Nephron (organoid): ENCODE data around the gene AGR2.
"Not testable (repeated sequence)": the region's sequence is repeated elsewhere in the genome, so short reads cannot be mapped to it uniquely, and the experiment has no call there.

ENCODE experiments used
- H3K27ac Mint-ChIP-seq, 3 experiments: 2 replicates each; pipeline ENCODE4 v1.8.0; 2020; ENCODE audit warnings: mixed read lengths in 3 of 3, mild to moderate bottlenecking in 2 of 3, moderate library complexity in 1 of 3
- H3K27me3 Mint-ChIP-seq: 2 replicates; pipeline ENCODE4 v1.8.0; 2021; ENCODE audit warnings: low read depth, mild to moderate bottlenecking, moderate library complexity, mixed read lengths
- H3K36me3 Mint-ChIP-seq: 2 replicates; pipeline ENCODE4 v1.8.0; 2020; ENCODE audit warnings: low read depth, mixed read lengths
- H3K4me1 Mint-ChIP-seq: 2 replicates; pipeline ENCODE4 v1.8.0; 2020; ENCODE audit warnings: mixed read lengths
- H3K4me3 Mint-ChIP-seq, 3 experiments: 2 replicates each; pipeline ENCODE4 v1.8.0; 2020; ENCODE audit warnings: mild to moderate bottlenecking in 3 of 3, mixed read lengths in 3 of 3, moderate library complexity in 2 of 3
- H3K9me3 Mint-ChIP-seq: 2 replicates; pipeline ENCODE4 v1.8.0; 2020; ENCODE audit warnings: mixed read lengths
- CTCF ChIP-seq, 3 experiments: fragments of 200-600 bp; sonication (generic); IDR thresholded peaks; one replicate each; pipeline ENCODE4 v1.5.0; 2021; ENCODE audit warnings: antibody characterized with exemption in 3 of 3; ENCODE audit not compliant: unreplicated experiment in 3 of 3

Gene AGR2

DNA sequence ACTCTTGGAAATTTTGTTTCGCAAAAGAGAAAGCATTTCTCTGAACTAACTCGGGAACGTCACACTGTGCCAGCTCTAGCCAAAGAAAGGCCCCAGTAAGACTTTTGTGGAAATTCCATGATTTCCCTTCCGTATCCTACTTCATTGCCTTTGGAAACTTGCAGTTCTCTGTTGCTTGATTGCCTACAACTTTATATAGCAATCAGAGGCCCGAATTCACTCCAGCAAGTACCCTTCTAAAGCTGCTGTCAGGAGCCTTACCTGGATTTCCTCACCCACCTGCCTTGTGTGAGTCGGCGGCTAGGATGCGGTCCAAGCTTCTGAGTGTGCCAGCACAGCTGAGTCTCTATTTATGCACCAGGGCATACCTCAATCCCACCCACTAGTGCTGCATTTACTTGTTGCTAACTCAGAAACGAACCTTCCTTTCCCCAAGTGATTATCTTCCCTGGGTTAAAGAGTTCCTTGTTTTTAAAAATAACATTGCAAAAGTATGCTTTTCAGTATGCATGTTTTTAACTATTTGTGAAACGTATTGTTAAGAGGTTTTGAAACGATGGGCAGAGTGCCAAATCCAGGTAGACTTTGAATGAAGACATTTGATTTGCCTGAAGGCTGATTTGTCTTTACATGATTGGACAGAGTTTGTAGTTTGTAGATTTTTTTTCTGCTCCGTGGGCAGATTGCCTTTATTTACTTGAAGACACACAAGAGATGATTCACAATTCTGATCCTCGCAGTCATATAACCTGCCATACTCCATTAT is at the start of gene AGR2:
AGR2 (minus strand) TSS at position 326 of the 766 bp plus-strand sequence. CDS start 3,203 bp downstream, outside the sequence.
- no peak for TF ChIP-seq CTCF (IDR thresholded peaks at IDR 0.05; ENCODE audit: unreplicated experiment in 3 of 3)
- no peaks in the 10 kb centered on the region for H3K36me3 Mint-ChIP-seq
- H3K27me3 Mint-ChIP-seq: peaks cover 3% of the 10 kb centered on the region
- H3K27ac Mint-ChIP-seq: peak within 1 kb of the TSS in 1 of 3 experiments; percentile 39
- peaks cover 4% of the 10 kb centered on the region for H3K4me1 Mint-ChIP-seq
- no peak within 1 kb of the TSS for H3K4me3 Mint-ChIP-seq
- H3K9me3 Mint-ChIP-seq: no peaks in the 10 kb centered on the region

- H3K27ac Mint-ChIP-seq, H3K4me1 Mint-ChIP-seq, H3K4me3 Mint-ChIP-seq, H3K9me3 Mint-ChIP-seq, H3K36me3 Mint-ChIP-seq, H3K27me3 Mint-ChIP-seq: not testable (repeated sequence)
Measured at GRCh38 chr7:16853189-16853588, 48.4 kb upstream of the AGR2 start.

DNA sequence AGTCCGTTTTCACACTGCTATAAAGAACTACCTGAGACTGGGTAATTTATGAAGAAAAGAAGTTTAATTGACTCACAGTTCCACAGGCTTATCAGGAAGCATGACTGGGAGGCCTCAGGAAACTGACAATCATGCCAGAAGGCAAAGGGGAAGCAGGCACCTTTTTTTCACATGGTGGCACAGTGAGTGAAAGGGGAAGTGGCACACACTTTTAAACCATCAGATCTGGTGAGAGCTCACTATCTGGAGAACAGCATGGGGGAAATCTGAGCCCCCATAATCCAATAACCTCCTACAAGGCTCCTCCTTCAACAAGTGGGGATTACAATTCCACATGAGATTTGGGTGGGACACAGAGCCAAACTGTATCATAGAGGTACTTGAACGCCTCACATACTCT is 47.0 kb upstream of the AGR2 start:
- H3K4me1 Mint-ChIP-seq: peaks cover 3% of the 10 kb centered on the region
- TF ChIP-seq CTCF (IDR thresholded peaks at IDR 0.05; ENCODE audit: unreplicated experiment in 3 of 3): no peak
- H3K36me3 Mint-ChIP-seq: no peaks in the 10 kb centered on the region
- no peak overlapping the region for H3K27ac Mint-ChIP-seq
- no peaks in the 10 kb centered on the region for H3K9me3 Mint-ChIP-seq
- H3K27me3 Mint-ChIP-seq: no peaks in the 10 kb centered on the region
- no peak overlapping the region for H3K4me3 Mint-ChIP-seq

DNA sequence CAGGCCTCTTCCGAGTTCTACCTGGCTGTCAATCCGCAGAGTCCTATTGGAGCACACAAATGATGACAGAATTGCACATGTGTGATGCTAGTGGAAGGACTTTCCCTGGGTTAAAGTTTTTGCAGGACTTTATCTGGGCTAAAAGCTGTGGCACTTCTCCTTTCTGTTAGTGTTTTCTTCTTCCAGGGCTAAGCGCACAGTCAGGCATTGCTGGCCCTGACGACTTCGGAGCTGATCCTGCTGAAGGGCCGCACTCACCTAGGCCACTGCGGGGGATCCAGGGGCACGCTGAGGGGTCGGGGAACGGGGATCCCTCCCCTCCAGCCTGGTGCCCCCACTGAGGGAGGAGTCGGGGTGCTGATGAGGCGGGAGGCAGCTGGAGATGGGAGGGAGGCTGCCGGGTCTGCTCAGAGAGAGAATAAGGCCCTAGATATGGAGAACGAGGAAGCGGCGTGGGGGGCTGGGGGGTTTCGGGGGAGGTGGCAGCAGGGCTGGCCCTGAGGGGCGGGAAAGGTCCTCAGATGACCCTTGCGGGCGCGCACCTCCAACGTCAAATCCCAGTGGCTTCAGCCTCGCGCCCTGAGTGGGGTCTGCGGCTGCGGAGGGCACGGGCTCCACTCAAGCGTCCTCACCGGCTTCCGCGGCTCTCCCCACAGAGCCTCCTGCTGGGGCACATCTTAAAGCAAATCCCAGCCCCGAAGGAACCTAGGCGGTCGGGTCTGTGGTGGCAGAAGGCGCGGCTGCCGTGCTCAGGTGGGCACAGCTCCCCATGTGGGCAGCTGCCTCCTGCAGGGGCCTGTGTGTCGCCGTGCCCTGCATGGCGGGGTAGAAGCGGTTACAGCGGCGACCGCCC is 46.0 kb upstream of the AGR2 start:
- Mint-ChIP-seq H3K36me3 (no peaks in the 10 kb centered on the region), H3K27ac (no peak overlapping the region), H3K9me3 (no peaks in the 10 kb centered on the region), H3K27me3 (no peaks in the 10 kb centered on the region), H3K4me3 (no peak overlapping the region), H3K4me1 (peaks cover 3% of the 10 kb centered on the region)
- TF ChIP-seq CTCF (IDR thresholded peaks at IDR 0.05; ENCODE audit: unreplicated experiment in 3 of 3): no peak

GRCh38 chr7:16849296-16850148 is 44.7 kb upstream of the AGR2 start:
- Mint-ChIP-seq H3K9me3 (no peaks in the 10 kb centered on the region), H3K36me3 (no peaks in the 10 kb centered on the region), H3K27me3 (no peaks in the 10 kb centered on the region), H3K27ac (no peak overlapping the region), H3K4me3 (no peak overlapping the region), H3K4me1 (peaks cover 3% of the 10 kb centered on the region)
- TF ChIP-seq CTCF (IDR thresholded peaks at IDR 0.05; ENCODE audit: unreplicated experiment in 3 of 3): no peak

DNA sequence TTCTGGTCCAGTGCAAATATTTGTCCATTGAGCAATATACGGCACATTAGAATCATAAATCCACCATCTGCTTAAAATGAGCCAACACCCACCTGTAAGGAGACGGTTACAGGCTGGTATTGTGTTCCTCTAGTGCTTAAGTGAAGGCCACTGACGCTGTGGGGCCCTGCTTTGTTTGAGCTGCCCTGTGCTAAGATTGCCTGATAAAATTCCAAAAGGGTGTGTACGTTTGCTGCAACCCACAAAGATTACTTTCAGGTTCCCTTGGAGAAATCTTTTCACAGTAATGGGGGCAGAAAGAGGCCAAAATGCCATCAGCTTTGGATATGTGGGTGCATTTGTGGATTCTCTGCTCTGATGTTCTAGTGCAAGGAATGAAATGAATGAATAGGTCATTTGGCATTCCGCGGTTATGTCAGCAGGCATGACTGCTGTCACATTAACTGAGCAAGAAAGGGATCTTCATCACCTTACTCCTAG is 42.6 kb upstream of the AGR2 start:
- Mint-ChIP-seq H3K4me3 (no peak overlapping the region), H3K4me1 (peaks cover 3% of the 10 kb centered on the region), H3K27me3 (no peaks in the 10 kb centered on the region)

More for the DNA sequence above, 42.6 kb upstream of the AGR2 start:
- no peaks in the 10 kb centered on the region for H3K36me3 Mint-ChIP-seq
- TF ChIP-seq CTCF (IDR thresholded peaks at IDR 0.05; ENCODE audit: unreplicated experiment in 3 of 3): no peak
- H3K27ac Mint-ChIP-seq: no peak overlapping the region
- no peaks in the 10 kb centered on the region for H3K9me3 Mint-ChIP-seq
